OCI-LY7 (cell line): Measurements from ENCODE around the gene G3BP2.

ENCODE experiments used
- CTCF ChIP-seq: fragments of 200-600 bp; sonication (generic); conservative IDR thresholded peaks from 2 replicates; pipeline ENCODE4 v1.5.1; 2014; ENCODE audit warnings: mild to moderate bottlenecking, antibody characterized with exemption, low read length, moderate library complexity, mixed read lengths
- EZH2phosphoT487 ChIP-seq: fragments of 200-600 bp; sonication (generic); IDR thresholded peaks from 2 replicates; pipeline ENCODE4 v1.6.1; 2018; ENCODE audit warnings: low read depth, borderline replicate concordance, mild to moderate bottlenecking, mixed run types, antibody characterized with exemption, low read length, moderate library complexity, mixed read lengths

- TF ChIP-seq CTCF (no peak), EZH2phosphoT487 (no peak)
These were observed 1.9 kb upstream of the G3BP2 start for GRCh38 chr4:75675004-75675531.
